Measurements from ENCODE around the gene UMODL1.

Gene UMODL1

GRCh38 chr21:42071146-42071737, at the start of gene UMODL1:
Gene UMODL1 (plus strand): TSS chr21:42071317. CDS start chr21:42071317, 0 bp downstream.
- DNase-seq: no peak

GRCh38 chr21:42021371-42022090, 49.6 kb upstream of the UMODL1 start:
- DNase-seq: no peak

- no peak for DNase-seq
Measured at GRCh38 chr21:42022091-42022430, 49.1 kb upstream of the UMODL1 start.

- DNase-seq: no peak
Measured at GRCh38 chr21:42022906-42023305, 48.2 kb upstream of the UMODL1 start.

- no peak for DNase-seq
Measured at GRCh38 chr21:42025376-42026081, 45.6 kb upstream of the UMODL1 start.

GRCh38 chr21:42026082-42026435, 45.1 kb upstream of the UMODL1 start:
- no peak for DNase-seq

GRCh38 chr21:42027085-42027821, 43.9 kb upstream of the UMODL1 start:
- no peak for DNase-seq

- DNase-seq: no peak
Measured at GRCh38 chr21:42027822-42028765, 43.0 kb upstream of the UMODL1 start.

- DNase-seq: no peak
Measured at GRCh38 chr21:42028766-42029425, 42.2 kb upstream of the UMODL1 start.

- DNase-seq: no peak
Measured at GRCh38 chr21:42030311-42030710, 40.8 kb upstream of the UMODL1 start.

GRCh38 chr21:42031241-42031640, 39.9 kb upstream of the UMODL1 start:
- DNase-seq: no peak

GRCh38 chr21:42031816-42032215, 39.3 kb upstream of the UMODL1 start:
- DNase-seq: no peak

GRCh38 chr21:42032266-42032665, 38.9 kb upstream of the UMODL1 start:
- no peak for DNase-seq

GRCh38 chr21:42032968-42033367, 38.1 kb upstream of the UMODL1 start:
- DNase-seq: no peak

- DNase-seq: no peak
Measured at GRCh38 chr21:42036313-42036712, 34.8 kb upstream of the UMODL1 start.

- DNase-seq: no peak
Measured at GRCh38 chr21:42037516-42037915, 33.6 kb upstream of the UMODL1 start.

- no peak for DNase-seq
Measured at GRCh38 chr21:42037943-42038342, 33.2 kb upstream of the UMODL1 start.

GRCh38 chr21:42038393-42038792, 32.7 kb upstream of the UMODL1 start:
- DNase-seq: no peak

GRCh38 chr21:42038826-42039425, 32.2 kb upstream of the UMODL1 start:
- DNase-seq: no peak

GRCh38 chr21:42039470-42039901, 31.6 kb upstream of the UMODL1 start:
- DNase-seq: no peak

- DNase-seq: no peak
Measured at GRCh38 chr21:42039911-42040351, 31.2 kb upstream of the UMODL1 start.
